Keratinocyte (primary cell): ENCODE measurements around the gene S100A10. TPM values are rescaled to one million over a fixed set of nuclear protein-coding genes. Genes with fewer than 3 reads are reported as not detected.

ENCODE experiments used
- DNase-seq: peaks from one replicate; pipeline ENCODE4 v3.0.0-alpha.2; 2011; ENCODE audit warnings: low read depth, missing footprints, low spot score
- FAIRE-seq: peaks from 2 replicates; lab custom pipeline; 2011; peaks lifted over from hg19 to GRCh38; lab: Jason Lieb, UNC
- H2AFZ ChIP-seq: 2 replicates; pipeline ENCODE4 v1.6.0; 2012; ENCODE audit warnings: low read length, control low read depth, inconsistent platforms; ENCODE audit not compliant: control insufficient read depth
- H3K27ac ChIP-seq: 2 replicates; pipeline ENCODE4 v1.5.1; 2011; ENCODE audit warnings: low read length; ENCODE audit not compliant: control insufficient read depth, insufficient read depth
- H3K27me3 ChIP-seq: 3 replicates; pipeline ENCODE4 v1.6.0; 2011; ENCODE audit warnings: low read length; ENCODE audit not compliant: control insufficient read depth, insufficient read depth; ENCODE audit errors: extremely low read depth
- H3K36me3 ChIP-seq, 2 experiments: 2 replicates in 1 of 2; 3 replicates in 1 of 2; pipeline ENCODE4 v1.5.1; 2011; ENCODE audit warnings: low read length in 2 of 2, mild to moderate bottlenecking in 1 of 2; ENCODE audit not compliant: control insufficient read depth in 2 of 2, insufficient read depth in 2 of 2; ENCODE audit errors: extremely low read depth in 1 of 2
- H3K4me1 ChIP-seq: 3 replicates; pipeline ENCODE4 v1.5.1; 2011; ENCODE audit warnings: low read length; ENCODE audit not compliant: control insufficient read depth, insufficient read depth; ENCODE audit errors: extremely low read depth
- H3K4me2 ChIP-seq: 3 replicates; pipeline ENCODE4 v1.6.0; 2011; ENCODE audit warnings: low read depth, low read length; ENCODE audit not compliant: control insufficient read depth, insufficient read depth; ENCODE audit errors: extremely low read depth
- H3K4me3 ChIP-seq, 3 experiments: fragments of 200-600 bp in 1 of 3; sonication (generic) in 1 of 3; 2 replicates in 2 of 3; 3 replicates in 1 of 3; pipeline ENCODE4 v1.5.1; 2011 to 2016; ENCODE audit warnings: low read length in 3 of 3, mild to moderate bottlenecking in 3 of 3, control low read depth in 2 of 3, inconsistent platforms in 1 of 3, low read depth in 1 of 3, mixed read lengths in 1 of 3, mixed run types in 1 of 3, moderate library complexity in 1 of 3; ENCODE audit not compliant: control insufficient read depth in 2 of 3, insufficient read depth in 2 of 3; ENCODE audit errors: extremely low read depth in 1 of 3
- H3K79me2 ChIP-seq: 2 replicates; pipeline ENCODE4 v1.6.0; 2012; ENCODE audit warnings: low read length; ENCODE audit not compliant: control insufficient read depth, insufficient read depth
- H3K9ac ChIP-seq: 3 replicates; pipeline ENCODE4 v1.6.0; 2011; ENCODE audit warnings: low read length; ENCODE audit not compliant: control insufficient read depth, insufficient read depth; ENCODE audit errors: extremely low read depth
- H3K9me1 ChIP-seq: 3 replicates; pipeline ENCODE4 v1.6.0; 2011; ENCODE audit warnings: low read length; ENCODE audit not compliant: control insufficient read depth, insufficient read depth; ENCODE audit errors: extremely low read depth
- H3K9me3 ChIP-seq: 2 replicates; pipeline ENCODE4 v1.5.1; 2012; ENCODE audit warnings: low read depth, low read length; ENCODE audit not compliant: control insufficient read depth
- H4K20me1 ChIP-seq: 3 replicates; pipeline ENCODE4 v1.6.0; 2011; ENCODE audit warnings: low read length; ENCODE audit not compliant: control insufficient read depth, insufficient read depth; ENCODE audit errors: extremely low read depth
- EZH2 ChIP-seq: IDR thresholded peaks from one replicate; pipeline ENCODE4 v1.6.1; 2012; ENCODE audit warnings: inconsistent platforms, mild to moderate bottlenecking, low read length, moderate library complexity
- dilution Hi-C: fragments of 300-500 bp; cut with MboI; formaldehyde crosslinking; loops from one replicate; pipeline ENCODE4 v1.7.0; 2020; ENCODE audit warnings: low sequenced_read_pairs; ENCODE audit not compliant: extremely low pct_ligation_motif_present
- polyA plus RNA-seq, 5 experiments: library from polyadenylated mRNA; depleted of rRNA in 3 of 5; stranded (reverse) in 3 of 5; stranded (forward) in 1 of 5; unstranded in 1 of 5; fragments of >200 nt; gene quantifications; 1 replicate in 1 of 5; 2 replicates in 3 of 5; 3 replicates in 1 of 5; pipeline versions ENCODE4 v1.2.1 to v1.2.3, GENCODE V29; 2011 to 2012; ENCODE audit warnings: missing spikeins in 2 of 5, low read depth in 1 of 5, low replicate concordance in 1 of 5
- TF ChIP-seq, protein P1 (sequence below), 3 experiments: IDR thresholded peaks in 1 of 3; conservative IDR thresholded peaks in 1 of 3; optimal IDR thresholded peaks in 1 of 3; 2 replicates in 2 of 3; 3 replicates in 1 of 3; pipeline versions ENCODE3 to v1.5.1; 2011; ENCODE audit warnings: low read length in 3 of 3, mild to moderate bottlenecking in 3 of 3, moderate library complexity in 2 of 3, control low read depth in 1 of 3, inconsistent platforms in 1 of 3; ENCODE audit not compliant: insufficient read depth in 2 of 3; ENCODE audit errors: extremely low read depth in 1 of 3

Gene S100A10
- polyA plus RNA-seq, 1 donor (not counting 4 experiments of a cell fraction or from before 2014, with no cell fraction given), result 1,061 TPM

DNA sequence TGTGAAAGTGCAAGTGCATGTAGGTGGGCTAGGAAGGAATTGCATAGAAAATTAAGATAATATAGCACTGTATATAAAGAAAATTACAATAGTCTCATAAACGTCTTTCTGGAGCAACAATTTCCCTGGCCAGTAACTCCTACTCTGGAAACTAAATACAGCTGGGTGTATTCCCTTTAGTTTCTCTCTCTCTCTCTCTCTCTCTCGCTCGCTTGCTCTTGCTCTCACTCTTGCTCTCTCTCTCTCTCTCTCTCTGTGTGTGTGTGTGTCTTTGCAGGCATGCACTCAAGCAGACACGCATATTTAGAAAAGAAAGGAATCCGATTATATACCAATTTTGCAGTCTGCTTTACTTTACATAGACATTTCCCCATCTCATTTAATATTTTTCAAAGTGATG, 14.7 kb downstream of the S100A10 start:
- Histone ChIP-seq H3K4me1 (peaks cover 41% of the 10 kb centered on the region), H3K36me3 (peaks cover 12 to 36% of the 10 kb centered on the region in 2 experiments), H3K27me3 (no peaks in the 10 kb centered on the region), H3K27ac (no peak overlapping the region), H3K4me3 (no peak overlapping the region), H2AFZ (no peak overlapping the region), H3K9ac (no peak overlapping the region), H3K9me3 (no peaks in the 10 kb centered on the region), H3K4me2 (no peak overlapping the region), H3K79me2 (peaks cover 4% of the 10 kb centered on the region), H3K9me1 (no peaks in the 10 kb centered on the region), H4K20me1 (peaks cover 4% of the 10 kb centered on the region)
- TF ChIP-seq, protein P1, sequence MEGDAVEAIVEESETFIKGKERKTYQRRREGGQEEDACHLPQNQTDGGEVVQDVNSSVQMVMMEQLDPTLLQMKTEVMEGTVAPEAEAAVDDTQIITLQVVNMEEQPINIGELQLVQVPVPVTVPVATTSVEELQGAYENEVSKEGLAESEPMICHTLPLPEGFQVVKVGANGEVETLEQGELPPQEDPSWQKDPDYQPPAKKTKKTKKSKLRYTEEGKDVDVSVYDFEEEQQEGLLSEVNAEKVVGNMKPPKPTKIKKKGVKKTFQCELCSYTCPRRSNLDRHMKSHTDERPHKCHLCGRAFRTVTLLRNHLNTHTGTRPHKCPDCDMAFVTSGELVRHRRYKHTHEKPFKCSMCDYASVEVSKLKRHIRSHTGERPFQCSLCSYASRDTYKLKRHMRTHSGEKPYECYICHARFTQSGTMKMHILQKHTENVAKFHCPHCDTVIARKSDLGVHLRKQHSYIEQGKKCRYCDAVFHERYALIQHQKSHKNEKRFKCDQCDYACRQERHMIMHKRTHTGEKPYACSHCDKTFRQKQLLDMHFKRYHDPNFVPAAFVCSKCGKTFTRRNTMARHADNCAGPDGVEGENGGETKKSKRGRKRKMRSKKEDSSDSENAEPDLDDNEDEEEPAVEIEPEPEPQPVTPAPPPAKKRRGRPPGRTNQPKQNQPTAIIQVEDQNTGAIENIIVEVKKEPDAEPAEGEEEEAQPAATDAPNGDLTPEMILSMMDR (optimal IDR thresholded peaks at IDR 0.05 in 1 of 3, IDR thresholded peaks at IDR 0.05 in 1 of 3, conservative IDR thresholded peaks at IDR 0.05 in 1 of 3; ENCODE audit: extremely low read depth in 1 of 3, insufficient read depth in 2 of 3, low read length in 3 of 3), result no peak
- TF ChIP-seq EZH2, result no peak
- no peak for FAIRE-seq
- dilution Hi-C loops, result no loop called here
- no peak for DNase-seq

DNA sequence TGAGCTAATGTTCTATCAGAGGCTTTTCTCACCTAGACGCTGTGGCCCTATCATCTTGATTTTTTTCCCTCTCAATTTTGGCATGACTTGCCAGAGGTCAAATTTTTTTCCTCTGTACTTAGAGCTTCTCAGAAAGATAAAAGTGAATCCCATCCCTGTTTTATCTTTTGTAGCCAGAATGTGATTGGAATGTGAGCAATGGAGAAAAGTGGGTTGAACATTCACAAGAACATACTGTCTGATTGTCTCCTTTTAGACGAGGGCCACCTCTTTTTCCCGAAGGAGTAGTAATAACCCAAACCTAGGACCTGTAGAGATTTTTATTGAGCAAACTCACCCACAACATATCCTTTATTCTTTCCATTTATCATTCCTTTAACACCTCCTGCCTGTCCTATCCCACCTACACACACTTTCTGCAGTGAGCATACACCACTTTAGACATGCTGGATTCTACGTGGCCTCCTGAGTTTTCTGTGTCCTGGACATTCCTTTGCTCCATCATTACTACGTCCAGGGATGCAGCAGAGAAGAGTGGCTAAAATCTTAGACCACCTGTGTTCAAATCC, 15.9 kb downstream of the S100A10 start:
- H3K4me1 ChIP-seq, result peaks cover 50% of the 10 kb centered on the region
- dilution Hi-C loops, result no loop called here
- H3K9me3 ChIP-seq, result no peaks in the 10 kb centered on the region
- peaks cover 4 to 28% of the 10 kb centered on the region in 2 experiments for H3K36me3 ChIP-seq
- no peaks in the 10 kb centered on the region for H3K79me2 ChIP-seq
- no peaks in the 10 kb centered on the region for H3K9me1 ChIP-seq
- no peak overlapping the region for H2AFZ ChIP-seq
- TF ChIP-seq, protein P1 (optimal IDR thresholded peaks at IDR 0.05 in 1 of 3, IDR thresholded peaks at IDR 0.05 in 1 of 3, conservative IDR thresholded peaks at IDR 0.05 in 1 of 3; ENCODE audit: extremely low read depth in 1 of 3, insufficient read depth in 2 of 3, low read length in 3 of 3), result no peak
- TF ChIP-seq EZH2, result no peak
- no peak overlapping the region for H3K4me2 ChIP-seq
- H4K20me1 ChIP-seq, result no peaks in the 10 kb centered on the region
- H3K4me3 ChIP-seq, result no peak overlapping the region
- H3K27me3 ChIP-seq, result no peaks in the 10 kb centered on the region
- DNase-seq (no peak), FAIRE-seq (no peak)
- no peak overlapping the region for H3K27ac ChIP-seq
- H3K9ac ChIP-seq, result no peak overlapping the region
